ENCODE measurements around the gene RRP15. TPM values are rescaled to one million over a fixed set of nuclear protein-coding genes. Genes with fewer than 3 reads are reported as not detected.
"Not testable (repeated sequence)": the region's sequence is repeated elsewhere in the genome, so short reads cannot be mapped to it uniquely, and the experiment has no call there.

The RRP15 gene
- total RNA-seq, 1 donor from 2014 or later = 9.0 TPM

GRCh38 chr1:218315638-218316037, 30.5 kb downstream of the RRP15 start:
- H3K4me3 ChIP-seq (ENCODE audit: low read depth, low read length) = no peak overlapping the region
- no peak for TF ChIP-seq CTCF (conservative IDR thresholded peaks at IDR 0.05; ENCODE audit: low read depth, low read length)
- no peak for DNase-seq (ENCODE audit: low read depth)

GRCh38 chr1:218317061-218317460, 32.0 kb downstream of the RRP15 start:
- no peak for TF ChIP-seq CTCF (conservative IDR thresholded peaks at IDR 0.05; ENCODE audit: low read depth, low read length)
- DNase-seq (ENCODE audit: low read depth) = no peak
- H3K4me3 ChIP-seq (ENCODE audit: low read depth, low read length) = no peak overlapping the region

- H3K4me3 ChIP-seq (ENCODE audit: low read depth, low read length); DNase-seq (ENCODE audit: low read depth): not testable (repeated sequence)
Measured at GRCh38 chr1:218320182-218320581, 35.1 kb downstream of the RRP15 start.

- H3K4me3 ChIP-seq (ENCODE audit: low read depth, low read length) = no peak overlapping the region
- DNase-seq (ENCODE audit: low read depth) = no peak
- no peak for TF ChIP-seq CTCF (conservative IDR thresholded peaks at IDR 0.05; ENCODE audit: low read depth, low read length)
Measured at GRCh38 chr1:218322762-218323161, 37.7 kb downstream of the RRP15 start.

GRCh38 chr1:218323568-218324225, 38.6 kb downstream of the RRP15 start:
- no peak for DNase-seq (ENCODE audit: low read depth)
- no peak for TF ChIP-seq CTCF (conservative IDR thresholded peaks at IDR 0.05; ENCODE audit: low read depth, low read length)
- H3K4me3 ChIP-seq (ENCODE audit: low read depth, low read length) = no peak overlapping the region

- no peak overlapping the region for H3K4me3 ChIP-seq (ENCODE audit: low read depth, low read length)
- no peak for DNase-seq (ENCODE audit: low read depth)
- no peak for TF ChIP-seq CTCF (conservative IDR thresholded peaks at IDR 0.05; ENCODE audit: low read depth, low read length)
Measured at GRCh38 chr1:218324226-218324580, 39.1 kb downstream of the RRP15 start.

GRCh38 chr1:218328769-218329168, 43.7 kb downstream of the RRP15 start:
- TF ChIP-seq CTCF (conservative IDR thresholded peaks at IDR 0.05; ENCODE audit: low read depth, low read length) = no peak
- DNase-seq (ENCODE audit: low read depth) = no peak
- H3K4me3 ChIP-seq (ENCODE audit: low read depth, low read length) = no peak overlapping the region

All from epithelial cell of proximal tubule (primary cell).